Muscle of leg (tissue), 11 donors: ENCODE measurements around the gene FAM83F. TPM values are rescaled to one million over a fixed set of nuclear protein-coding genes. Genes with fewer than 3 reads are reported as not detected.
A peak's percentile ranks its signal among the peaks of the same experiment; 100 is the strongest.

Experiments used
- DNase-seq: peaks from one replicate; pipeline ENCODE4 v3.0.0; 2013
- H3K27ac ChIP-seq: one replicate; pipeline ENCODE4 v1.5.1; 2013; ENCODE audit warnings: mild to moderate bottlenecking, low read length, control low read depth
- H3K27me3 ChIP-seq: one replicate; pipeline ENCODE4 v1.6.1; 2013; ENCODE audit warnings: low read length; ENCODE audit not compliant: control insufficient read depth, insufficient read depth
- H3K36me3 ChIP-seq: one replicate; pipeline ENCODE4 v1.6.1; 2013; ENCODE audit warnings: low read length; ENCODE audit not compliant: control insufficient read depth, insufficient read depth
- H3K4me1 ChIP-seq: one replicate; pipeline ENCODE4 v1.6.1; 2013; ENCODE audit warnings: low read length; ENCODE audit not compliant: control insufficient read depth, insufficient read depth
- H3K4me3 ChIP-seq: one replicate; pipeline ENCODE4 v1.5.1; 2013; ENCODE audit warnings: low read length, control low read depth
- H3K9me3 ChIP-seq: replicated peaks from 2 replicates; pipeline ENCODE4 v1.6.1; 2013; ENCODE audit warnings: low read depth, low read length; ENCODE audit not compliant: control insufficient read depth
- WGBS: methylation state at CpG from one replicate; pipeline ENCODE4 v1.1.5; 2013; ENCODE audit warnings: missing lambda C conversion rate; ENCODE audit not compliant: insufficient coverage; 5-methylcytosine and 5-hydroxymethylcytosine counted together
- polyA plus RNA-seq, 8 donors: library from polyadenylated mRNA; unstranded; fragments of 120-200 nt; gene quantifications; one replicate each; pipeline versions ENCODE4 v1.2.1 to v1.2.3, GENCODE V29; 2013; ENCODE audit warnings: inconsistent platforms in 1 of 8, low replicate concordance in 1 of 8; ENCODE audit not compliant: insufficient read length in 8 of 8, insufficient read depth in 1 of 8
- total RNA-seq: library from RNA; stranded (reverse); fragments of 120-200 nt; gene quantifications from one replicate; pipeline ENCODE4 v1.2.4, GENCODE V29; 2013

FAM83F gene
- total and polyA plus RNA-seq, 9 donors, result 0.06 to 0.82 (median 0.27) TPM

DNA sequence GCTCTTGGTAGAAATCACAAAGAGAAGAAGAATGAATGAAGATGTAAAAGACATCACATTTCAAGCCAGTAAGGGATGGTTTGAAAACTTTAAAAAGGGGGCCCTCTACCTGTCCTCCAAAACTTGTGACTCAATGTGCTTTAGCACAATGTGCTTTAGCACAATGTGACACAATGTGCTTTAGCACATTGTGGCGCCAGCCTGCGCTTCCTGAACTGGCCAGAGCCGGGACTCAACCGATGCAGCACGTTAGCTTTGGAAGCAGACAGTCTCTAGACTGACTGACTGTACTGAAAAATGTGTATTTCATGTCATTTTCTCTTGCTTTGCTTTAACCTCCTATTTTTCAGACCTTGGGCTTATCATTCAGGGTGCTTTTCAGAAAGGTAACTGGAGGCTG lies 63.5 kb downstream of the FAM83F start:
- H3K36me3 ChIP-seq, result no peaks in the 10 kb centered on the region
- WGBS, result 72% methylated on average over 5 of the region's 5 CpGs
- H3K4me3 ChIP-seq, result no peak overlapping the region
- peaks cover 4% of the 10 kb centered on the region for H3K4me1 ChIP-seq
- H3K9me3 ChIP-seq, result no peaks in the 10 kb centered on the region
- H3K27ac ChIP-seq, result no peak overlapping the region
- DNase-seq, result no peak
- H3K27me3 ChIP-seq, result no peaks in the 10 kb centered on the region

GRCh38 chr22:40065981-40066380 lies 71.2 kb downstream of the FAM83F start:
- Histone ChIP-seq H3K9me3 (no peaks in the 10 kb centered on the region), H3K27ac (no peak overlapping the region), H3K27me3 (no peaks in the 10 kb centered on the region), H3K4me3 (no peak overlapping the region), H3K36me3 (no peaks in the 10 kb centered on the region), H3K4me1 (no peaks in the 10 kb centered on the region)
- WGBS, result no CpG with 5 or more reads among the region's 3 CpGs
- no peak for DNase-seq

DNA sequence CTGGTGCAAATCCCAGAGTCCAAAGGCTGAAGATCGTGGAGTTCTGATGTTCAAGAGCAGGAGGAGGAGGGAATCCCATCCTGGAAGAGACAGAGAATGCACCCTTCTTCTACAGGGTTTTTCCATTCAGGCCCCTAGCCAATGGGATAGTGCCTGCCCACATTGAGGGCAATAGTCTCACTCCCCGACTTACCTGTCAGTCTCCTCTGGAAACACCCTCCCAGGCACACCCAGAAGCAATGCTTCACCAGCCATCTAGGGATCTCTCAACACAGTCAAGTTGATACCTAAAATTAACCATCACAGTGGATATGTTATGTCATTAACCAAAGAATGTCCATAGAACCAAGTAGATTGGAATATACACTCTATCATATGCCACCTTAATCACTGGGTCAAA lies 72.9 kb downstream of the FAM83F start:
- no CpG with 5 or more reads among the region's 2 CpGs for WGBS
- no peaks in the 10 kb centered on the region for H3K36me3 ChIP-seq
- no peaks in the 10 kb centered on the region for H3K4me1 ChIP-seq
- DNase-seq, result no peak
- no peaks in the 10 kb centered on the region for H3K9me3 ChIP-seq
- H3K4me3 ChIP-seq, result no peak overlapping the region
- H3K27me3 ChIP-seq, result no peaks in the 10 kb centered on the region
- no peak overlapping the region for H3K27ac ChIP-seq

- no peaks in the 10 kb centered on the region for H3K36me3 ChIP-seq
- no peaks in the 10 kb centered on the region for H3K4me1 ChIP-seq
- H3K27me3 ChIP-seq, result no peaks in the 10 kb centered on the region
- no peak overlapping the region for H3K4me3 ChIP-seq
- H3K9me3 ChIP-seq, result no peaks in the 10 kb centered on the region
- no peak overlapping the region for H3K27ac ChIP-seq
- DNase-seq, result peak; percentile 6
These were observed 75.9 kb downstream of the FAM83F start for GRCh38 chr22:40070701-40071100.

GRCh38 chr22:40071720-40072119 lies 77.0 kb downstream of the FAM83F start:
- Histone ChIP-seq H3K9me3 (no peaks in the 10 kb centered on the region), H3K27me3 (no peaks in the 10 kb centered on the region), H3K36me3 (no peaks in the 10 kb centered on the region), H3K4me3 (no peak overlapping the region), H3K4me1 (no peaks in the 10 kb centered on the region), H3K27ac (no peak overlapping the region)
- WGBS, result 97% methylated on average over 3 of the region's 8 CpGs
- no peak for DNase-seq

DNA sequence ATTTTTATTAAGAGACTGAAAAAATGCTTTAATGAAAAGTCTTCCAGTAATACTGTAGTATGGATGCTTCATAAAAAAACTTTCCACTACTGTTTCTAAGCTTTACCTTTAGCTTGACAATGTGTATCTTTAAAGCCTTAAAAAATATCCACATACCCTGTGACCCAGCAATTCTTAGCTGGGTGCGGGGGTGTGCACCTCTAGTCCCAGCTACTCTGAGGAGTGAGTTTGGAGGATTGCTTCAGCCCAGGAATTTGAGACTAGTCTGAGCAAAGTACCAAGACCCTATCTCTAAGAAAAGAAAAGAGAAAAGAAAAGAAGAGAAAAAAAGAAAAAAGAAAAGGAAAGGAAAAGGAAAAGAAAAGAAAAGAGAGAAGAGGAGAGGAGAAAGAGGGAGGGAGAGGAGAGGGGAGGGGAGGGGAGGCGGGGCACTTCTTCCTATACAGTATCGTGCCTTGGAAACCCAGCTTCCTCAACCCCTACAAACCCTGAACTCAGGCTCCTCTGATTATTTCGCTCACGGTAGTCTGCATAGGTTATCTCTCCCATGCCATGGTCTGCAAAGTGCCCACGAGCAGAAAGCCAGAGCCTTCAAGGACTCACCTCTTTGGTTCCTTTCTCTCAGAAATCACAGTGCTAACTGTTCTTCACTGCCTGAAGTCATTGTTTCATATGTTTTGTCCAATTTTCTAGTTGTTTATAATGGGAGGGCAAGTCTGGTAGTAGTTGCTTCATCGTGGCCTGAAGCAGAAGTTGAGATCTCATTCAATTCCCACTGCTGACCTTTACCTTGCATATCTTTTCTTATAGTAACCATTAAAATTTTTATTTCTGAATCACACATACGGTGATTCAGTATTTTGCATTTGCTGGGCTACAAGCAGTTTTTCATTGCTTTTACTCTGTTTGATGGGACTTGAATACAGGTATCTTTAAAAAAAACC lies 82.2 kb downstream of the FAM83F start:
- Histone ChIP-seq H3K4me3 (no peak overlapping the region), H3K27ac (no peak overlapping the region), H3K27me3 (no peaks in the 10 kb centered on the region), H3K9me3 (no peaks in the 10 kb centered on the region), H3K36me3 (no peaks in the 10 kb centered on the region), H3K4me1 (no peaks in the 10 kb centered on the region)
- no peak for DNase-seq
- 29% methylated on average over 2 of the region's 8 CpGs for WGBS

DNA sequence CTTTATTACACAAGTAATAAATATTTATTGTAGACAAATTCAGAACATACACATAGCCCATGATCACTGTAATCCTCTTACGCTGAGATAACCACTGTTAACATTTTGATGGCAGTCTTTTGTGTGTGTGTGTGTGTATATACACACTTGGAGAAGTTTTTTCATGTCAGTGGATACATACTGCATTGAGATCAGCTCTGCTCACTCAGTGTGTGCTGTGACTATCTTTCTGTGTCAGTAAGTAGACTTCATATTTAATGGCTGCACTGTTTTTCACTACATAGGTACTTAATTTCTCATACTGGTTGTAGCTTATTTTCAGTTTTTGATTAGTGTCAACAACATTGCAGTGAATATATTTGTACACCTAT lies 82.9 kb downstream of the FAM83F start:
- WGBS, result no CpG with 5 or more reads among the region's 1 CpG
- H3K4me1 ChIP-seq, result no peaks in the 10 kb centered on the region
- no peaks in the 10 kb centered on the region for H3K27me3 ChIP-seq
- no peak overlapping the region for H3K27ac ChIP-seq
- H3K36me3 ChIP-seq, result no peaks in the 10 kb centered on the region
- H3K9me3 ChIP-seq, result no peaks in the 10 kb centered on the region
- H3K4me3 ChIP-seq, result no peak overlapping the region
- no peak for DNase-seq

GRCh38 chr22:40081662-40082061 lies 86.9 kb downstream of the FAM83F start:
- WGBS, result 70% methylated on average over 2 of the region's 5 CpGs
- Histone ChIP-seq H3K4me3 (no peak overlapping the region), H3K27ac (no peak overlapping the region), H3K27me3 (no peaks in the 10 kb centered on the region), H3K36me3 (no peaks in the 10 kb centered on the region), H3K9me3 (no peaks in the 10 kb centered on the region), H3K4me1 (no peaks in the 10 kb centered on the region)
- no peak for DNase-seq

DNA sequence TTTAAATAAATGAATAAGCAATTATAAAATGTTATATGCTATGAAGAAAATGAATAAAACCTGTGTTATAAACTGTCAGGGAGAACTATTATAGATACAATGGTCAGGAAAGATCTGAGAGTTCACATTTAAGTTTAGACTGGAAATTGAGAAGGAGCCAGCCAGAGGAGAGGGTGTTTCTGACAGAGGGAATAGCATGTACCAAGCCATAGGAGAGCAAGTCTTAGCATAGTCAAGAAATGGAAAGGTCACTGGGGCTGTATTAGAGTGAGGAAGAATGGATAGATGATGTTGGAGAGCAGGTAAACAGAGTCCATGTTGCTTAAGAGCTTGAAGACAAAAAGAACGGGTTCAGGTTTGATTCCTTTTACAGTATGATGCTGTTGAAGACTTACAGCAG lies 87.4 kb downstream of the FAM83F start:
- Histone ChIP-seq H3K4me1 (no peaks in the 10 kb centered on the region), H3K36me3 (no peaks in the 10 kb centered on the region), H3K4me3 (no peak overlapping the region), H3K27ac (no peak overlapping the region), H3K9me3 (no peaks in the 10 kb centered on the region), H3K27me3 (no peaks in the 10 kb centered on the region)
- no peak for DNase-seq
- 71% methylated on average over 1 of the region's 1 CpG for WGBS

GRCh38 chr22:40083794-40084193 lies 89.0 kb downstream of the FAM83F start:
- Histone ChIP-seq H3K27ac (no peak overlapping the region), H3K4me3 (no peak overlapping the region), H3K4me1 (no peaks in the 10 kb centered on the region), H3K27me3 (no peaks in the 10 kb centered on the region), H3K9me3 (no peaks in the 10 kb centered on the region), H3K36me3 (no peaks in the 10 kb centered on the region)
- WGBS, result 72% methylated on average over 3 of the region's 3 CpGs
- DNase-seq, result peak; percentile 21
